GM18867 (cell line): ENCODE measurements around the gene MMEL1.

Experiments
- ATAC-seq: cut with Tn5 transposase; IDR thresholded peaks from one replicate; pipeline ENCODE4 v1.9.1; 2021; ENCODE audit warnings: mild to moderate bottlenecking, moderate library complexity; ENCODE audit not compliant: unreplicated experiment

Gene MMEL1

DNA sequence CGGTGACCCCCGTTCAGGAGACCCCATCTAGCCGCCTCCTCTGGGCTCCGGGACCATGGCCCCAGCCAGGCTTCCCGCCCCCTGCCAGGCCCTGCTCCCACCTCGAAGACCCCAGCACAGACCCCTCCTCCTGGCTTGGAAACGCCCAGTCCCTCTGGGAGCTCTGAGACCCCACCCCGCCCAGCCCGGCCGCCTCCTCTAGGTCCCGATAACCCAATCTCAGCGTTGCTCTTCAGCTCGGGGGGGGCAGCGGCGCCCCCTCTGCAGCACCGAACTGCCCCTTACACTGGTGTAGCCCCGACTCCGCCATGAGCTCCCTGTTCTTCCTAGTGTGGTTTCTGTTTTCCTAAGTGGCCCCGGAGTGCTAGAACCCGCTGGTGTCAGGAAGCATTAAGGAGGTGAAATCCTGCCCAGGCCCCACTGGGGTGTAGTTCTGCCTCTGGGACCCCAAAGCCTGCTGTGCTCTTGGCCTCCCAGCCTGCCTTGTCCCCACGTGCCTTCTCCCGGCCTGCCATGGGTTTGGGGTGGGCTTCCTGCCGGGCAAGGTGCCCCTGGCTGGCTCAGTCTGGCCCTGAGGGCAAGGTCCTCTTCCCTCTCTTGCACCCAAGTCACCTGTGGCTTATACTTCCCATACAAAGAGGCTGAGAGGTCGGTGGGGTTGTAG lies 10.7 kb upstream of the MMEL1 start:
- ATAC-seq, result no peak

DNA sequence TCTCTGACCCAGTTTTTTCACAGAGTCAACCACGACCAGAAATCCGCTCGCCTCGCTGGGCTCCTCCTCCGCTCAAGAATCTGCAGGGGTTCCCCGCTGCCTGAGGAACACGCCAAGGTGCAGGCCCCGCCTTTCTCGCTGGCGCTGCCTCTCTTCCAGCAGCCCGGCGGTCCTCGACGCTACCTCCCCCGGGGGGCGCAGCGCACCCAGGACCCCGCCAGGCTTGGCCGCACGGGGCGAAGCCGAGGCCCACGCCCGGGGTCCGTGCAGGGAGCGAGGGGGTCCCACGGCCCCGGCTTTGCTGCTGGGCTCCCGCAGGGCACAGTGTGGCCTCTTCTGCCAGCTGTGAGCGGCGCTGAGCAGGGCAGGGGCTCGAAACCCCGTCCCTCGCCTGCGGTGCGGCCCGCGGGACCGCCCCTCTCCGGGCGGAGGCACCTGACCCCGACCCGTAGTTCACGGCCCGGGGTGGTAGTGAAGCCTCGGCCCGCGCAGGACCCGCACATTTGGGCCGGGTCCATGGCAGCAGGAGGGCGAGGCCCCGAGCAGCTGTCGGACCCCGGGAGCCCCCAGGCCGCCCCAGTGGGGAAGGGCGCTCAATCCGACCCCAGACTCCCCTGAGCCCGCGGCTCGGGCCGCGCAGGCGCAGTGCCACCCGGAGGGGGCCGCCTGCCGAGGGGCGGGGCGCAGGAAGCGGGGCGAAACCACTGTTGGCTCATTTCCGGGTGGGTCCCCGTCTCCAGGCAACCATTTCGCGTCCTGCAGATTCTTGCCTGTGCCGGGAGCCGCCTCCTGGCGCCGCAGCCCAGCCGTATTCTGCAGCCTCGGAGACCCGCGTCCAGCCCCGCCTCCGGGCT lies 10.0 kb upstream of the MMEL1 start:
- peak; percentile 75 for ATAC-seq

- ATAC-seq, result no peak
These were observed 9.3 kb upstream of the MMEL1 start for GRCh38 chr1:2642131-2642559.

GRCh38 chr1:2641381-2642130 lies 8.7 kb upstream of the MMEL1 start:
- no peak for ATAC-seq

DNA sequence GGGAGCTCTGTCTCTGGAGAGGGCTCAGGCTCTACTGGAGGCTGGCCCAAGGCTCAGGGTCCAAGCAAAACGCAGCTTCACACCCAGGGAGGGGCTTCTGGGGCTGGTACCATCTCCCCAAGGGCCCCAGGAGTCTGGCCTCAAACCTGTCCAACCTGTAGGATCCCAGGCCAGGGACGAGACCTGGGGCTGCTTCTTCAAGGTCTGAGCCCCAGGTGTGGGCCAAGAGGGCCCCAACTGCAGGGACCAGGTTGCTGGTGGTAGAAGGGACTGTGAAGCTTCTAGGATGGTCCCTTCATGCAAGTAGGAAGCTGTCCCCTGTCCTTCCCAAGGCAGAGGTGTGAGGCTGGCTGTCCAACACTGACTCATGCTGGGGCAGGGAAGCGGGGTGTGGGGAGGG lies 7.8 kb upstream of the MMEL1 start:
- ATAC-seq, result no peak

DNA sequence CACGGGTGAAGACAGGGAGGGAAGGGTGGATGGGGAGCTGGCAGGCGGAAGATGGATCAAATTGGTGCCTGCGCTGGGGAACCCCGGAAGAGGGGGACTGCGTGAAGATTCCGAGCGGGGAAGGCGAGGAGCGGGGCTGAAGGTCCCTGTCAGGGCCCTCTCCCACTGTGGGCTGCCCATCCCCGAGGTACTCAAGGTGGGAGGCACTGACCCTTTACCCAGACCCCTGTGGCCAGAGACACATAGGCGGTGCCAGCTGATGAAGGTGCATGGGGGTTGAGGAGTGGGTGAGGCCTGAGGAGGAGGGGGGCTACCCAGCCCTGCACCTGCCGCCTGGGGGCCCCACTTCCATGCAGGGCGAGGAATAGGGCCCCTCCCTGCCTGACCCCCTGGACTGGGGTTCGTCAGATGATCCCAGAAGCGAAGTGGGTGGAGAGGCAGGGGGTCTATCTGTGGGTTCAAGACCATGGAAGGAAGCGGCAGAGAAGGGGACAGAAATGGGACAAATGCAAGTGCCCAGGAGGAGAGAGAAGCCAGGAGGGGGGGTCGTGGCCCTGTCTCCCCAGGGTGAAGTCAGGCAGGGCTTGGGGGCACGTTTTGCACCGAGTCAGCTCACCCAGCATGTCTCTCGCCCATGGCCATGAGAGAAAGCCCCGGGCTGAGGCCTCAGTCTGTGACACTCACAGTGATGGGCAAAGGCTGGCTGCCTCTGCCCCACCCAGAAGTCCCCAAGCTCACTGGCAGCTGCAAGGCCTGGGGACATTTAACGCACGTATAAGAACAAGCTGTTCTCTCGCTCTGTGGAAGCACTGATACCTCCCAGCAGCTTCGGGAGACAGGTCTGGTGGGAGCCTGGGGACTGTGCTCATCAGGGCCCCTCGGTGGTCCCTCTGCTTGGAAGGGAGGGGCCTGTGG lies 7.0 kb upstream of the MMEL1 start:
- no peak for ATAC-seq

DNA sequence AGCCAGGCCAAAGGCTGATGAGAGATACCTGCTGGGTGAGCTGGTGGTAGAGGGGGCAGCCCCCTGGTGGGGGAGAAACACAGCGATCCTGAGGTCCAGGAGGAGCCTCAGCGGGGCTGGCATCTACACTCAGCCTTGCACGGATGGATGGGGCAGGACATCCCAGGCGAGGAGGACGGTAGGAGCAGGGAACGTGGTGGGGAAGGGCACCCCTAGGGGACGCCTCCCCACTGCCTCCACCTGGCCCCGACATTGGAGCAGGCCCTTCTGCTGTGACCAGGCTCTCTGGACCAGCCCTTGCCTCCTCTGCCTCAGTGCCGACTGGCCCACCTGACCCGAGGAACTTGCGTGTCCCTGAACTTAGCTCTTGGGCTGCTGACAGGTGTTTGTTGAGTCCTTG lies 6.4 kb upstream of the MMEL1 start:
- no peak for ATAC-seq

GRCh38 chr1:2638466-2639115 lies 5.8 kb upstream of the MMEL1 start:
- no peak for ATAC-seq

GRCh38 chr1:2637442-2638145 lies 4.8 kb upstream of the MMEL1 start:
- no peak for ATAC-seq

DNA sequence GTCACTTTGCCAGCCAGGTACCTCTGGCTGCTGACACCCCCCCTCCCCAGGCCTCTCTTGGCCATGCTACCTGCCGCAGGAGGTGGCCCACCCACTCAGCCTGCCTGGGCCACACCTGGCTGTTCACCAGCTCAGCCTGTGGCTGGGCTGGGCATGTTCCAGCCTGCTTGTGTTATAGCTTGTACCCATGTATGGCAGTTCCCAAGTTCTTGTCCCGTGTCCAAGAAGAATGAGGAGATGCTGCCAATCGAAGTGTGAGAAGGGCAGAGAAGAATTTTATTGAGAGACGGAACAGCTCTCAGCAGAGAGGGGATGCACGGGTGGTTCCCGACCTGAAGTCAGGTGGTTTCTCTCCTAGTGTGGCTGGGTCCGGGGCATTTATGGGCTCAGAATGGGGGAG lies 3.9 kb upstream of the MMEL1 start:
- no peak for ATAC-seq

GRCh38 chr1:2635361-2636010 lies 2.7 kb upstream of the MMEL1 start:
- no peak for ATAC-seq

- ATAC-seq, result no peak
These were observed 1.2 kb upstream of the MMEL1 start for GRCh38 chr1:2633936-2634491.

GRCh38 chr1:2633366-2633935 lies 635 bp upstream of the MMEL1 start:
- ATAC-seq, result no peak

- no peak for ATAC-seq
These were observed 775 bp downstream of the MMEL1 start for GRCh38 chr1:2632051-2632430.

DNA sequence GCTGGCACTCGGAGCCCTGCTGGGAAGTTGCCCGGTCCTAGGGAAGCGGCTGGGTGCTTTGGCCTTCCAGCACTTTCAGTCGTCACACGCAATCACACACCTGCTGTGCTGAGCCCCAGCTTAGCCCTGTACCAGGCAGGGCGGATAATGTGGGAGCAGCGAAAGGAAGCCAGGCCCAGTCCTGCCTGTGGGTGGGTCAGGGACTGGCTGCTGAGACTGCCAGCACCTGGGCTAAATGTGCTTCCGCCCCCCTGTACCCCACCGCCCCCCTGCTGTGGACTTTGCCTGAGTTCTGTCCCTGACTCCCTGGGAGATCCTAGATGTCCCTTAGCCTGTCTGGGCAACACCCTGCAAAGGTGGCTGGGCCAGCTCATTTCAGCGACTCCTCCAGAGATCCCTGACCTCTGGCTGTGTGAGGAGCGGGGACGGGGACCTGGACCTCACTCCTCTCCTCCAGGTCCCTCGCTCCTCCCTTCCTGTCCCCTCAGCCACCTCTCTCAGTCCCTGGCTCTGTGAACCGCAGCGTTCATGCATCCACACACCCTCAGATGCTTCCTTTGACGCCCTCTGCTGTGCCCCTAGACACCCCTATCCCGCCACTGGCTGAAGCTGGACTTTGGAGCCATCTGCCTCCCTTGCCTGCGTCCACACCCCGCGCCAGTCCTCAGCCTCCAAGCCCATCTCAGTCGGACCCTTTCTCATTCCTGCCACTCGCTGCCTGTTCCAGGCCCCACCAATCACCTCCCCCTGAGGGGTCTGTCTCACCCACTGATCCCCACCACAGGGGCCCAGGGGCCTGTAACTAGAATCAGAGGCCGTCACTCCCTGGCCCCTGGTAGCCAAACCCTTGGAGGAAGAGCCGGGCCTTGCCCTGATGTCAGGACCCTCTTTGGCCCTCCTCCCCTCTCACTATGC lies 1.4 kb downstream of the MMEL1 start:
- no peak for ATAC-seq

- no peak for ATAC-seq
These were observed 2.2 kb downstream of the MMEL1 start for GRCh38 chr1:2630498-2631135.
